ENCODE results near the gene ARHGAP28.
"Not testable (repeated sequence)": the region's sequence is repeated elsewhere in the genome, so short reads cannot be mapped to it uniquely, and the experiment has no call there.

The ARHGAP28 gene

GRCh38 chr18:6938403-6938802, 208.9 kb downstream of the ARHGAP28 start:
- not testable (repeated sequence) for H3K27ac Mint-ChIP-seq; ATAC-seq (ENCODE audit: low read depth); H3K4me3 Mint-ChIP-seq; H3K9me3 Mint-ChIP-seq; H3K27me3 Mint-ChIP-seq; DNase-seq (ENCODE audit: low spot score in 2 of 2); H3K36me3 Mint-ChIP-seq; H3K4me1 Mint-ChIP-seq

GRCh38 chr18:6939972-6940371, 210.5 kb downstream of the ARHGAP28 start:
- H3K27ac Mint-ChIP-seq, result no peak overlapping the region
- no peak for ATAC-seq (ENCODE audit: low read depth)
- H3K4me1 Mint-ChIP-seq, result no peaks in the 10 kb centered on the region
- H3K9me3 Mint-ChIP-seq, result no peaks in the 10 kb centered on the region
- no peak for DNase-seq (ENCODE audit: low spot score in 2 of 2)
- H3K36me3 Mint-ChIP-seq, result no peaks in the 10 kb centered on the region
- peaks cover 4% of the 10 kb centered on the region for H3K27me3 Mint-ChIP-seq
- no peak overlapping the region for H3K4me3 Mint-ChIP-seq

- Mint-ChIP-seq H3K4me3 (no peak overlapping the region), H3K4me1 (no peaks in the 10 kb centered on the region), H3K36me3 (no peaks in the 10 kb centered on the region), H3K27ac (no peak overlapping the region), H3K27me3 (peaks cover 4% of the 10 kb centered on the region), H3K9me3 (no peaks in the 10 kb centered on the region)
- DNase-seq (ENCODE audit: low spot score in 2 of 2), result no peak
- no peak for ATAC-seq (ENCODE audit: low read depth)
Observed at GRCh38 chr18:6940451-6940850, 210.9 kb downstream of the ARHGAP28 start.

DNA sequence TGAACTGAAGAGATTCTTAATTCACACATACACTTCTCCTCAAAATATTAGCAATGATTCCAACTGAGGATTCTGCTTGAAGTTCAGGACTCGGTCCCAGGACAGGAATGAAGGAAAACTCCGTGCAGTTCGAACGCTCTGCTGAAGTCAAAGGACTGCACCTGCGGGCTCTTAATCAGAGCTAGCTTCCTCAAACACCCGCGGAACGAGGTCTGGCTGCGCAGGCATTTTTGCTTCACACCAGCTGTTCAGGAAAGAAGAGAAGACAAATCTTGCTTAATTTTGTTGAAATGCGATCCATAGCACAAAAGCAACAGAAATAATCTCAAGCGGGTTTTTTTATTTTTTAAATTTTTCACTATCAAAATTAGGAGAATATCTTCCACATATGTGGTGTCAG, 212.5 kb downstream of the ARHGAP28 start:
- DNase-seq (ENCODE audit: low spot score in 2 of 2) (no peak), ATAC-seq (ENCODE audit: low read depth) (no peak)
- Mint-ChIP-seq H3K9me3 (peaks cover 2% of the 10 kb centered on the region), H3K36me3 (no peaks in the 10 kb centered on the region), H3K4me3 (no peak overlapping the region), H3K27me3 (peaks cover 4% of the 10 kb centered on the region), H3K4me1 (no peaks in the 10 kb centered on the region), H3K27ac (no peak overlapping the region)

DNA sequence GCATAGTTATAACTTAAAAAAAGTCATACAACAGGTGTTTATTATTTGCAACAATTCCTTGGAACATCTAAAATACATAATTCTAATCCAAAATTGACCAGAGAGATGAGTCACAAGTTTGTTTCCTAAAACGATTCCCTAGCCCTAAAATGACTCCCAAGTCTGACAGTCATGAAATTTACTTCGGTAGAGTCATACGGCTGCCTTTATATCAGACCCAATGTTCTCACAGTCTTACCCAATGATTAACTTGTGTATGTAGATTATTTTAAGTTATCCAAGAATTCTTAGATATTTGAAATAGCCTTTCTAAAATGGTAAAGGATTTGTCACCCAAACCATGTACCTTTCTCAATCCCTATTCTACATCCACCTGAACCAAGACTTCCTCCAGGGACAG, 213.2 kb downstream of the ARHGAP28 start:
- Mint-ChIP-seq H3K4me1 (no peaks in the 10 kb centered on the region), H3K9me3 (peaks cover 2% of the 10 kb centered on the region), H3K36me3 (no peaks in the 10 kb centered on the region), H3K27me3 (peaks cover 4% of the 10 kb centered on the region), H3K4me3 (no peak overlapping the region), H3K27ac (no peak overlapping the region)
- ATAC-seq (ENCODE audit: low read depth), result no peak
- DNase-seq (ENCODE audit: low spot score in 2 of 2), result no peak

DNA sequence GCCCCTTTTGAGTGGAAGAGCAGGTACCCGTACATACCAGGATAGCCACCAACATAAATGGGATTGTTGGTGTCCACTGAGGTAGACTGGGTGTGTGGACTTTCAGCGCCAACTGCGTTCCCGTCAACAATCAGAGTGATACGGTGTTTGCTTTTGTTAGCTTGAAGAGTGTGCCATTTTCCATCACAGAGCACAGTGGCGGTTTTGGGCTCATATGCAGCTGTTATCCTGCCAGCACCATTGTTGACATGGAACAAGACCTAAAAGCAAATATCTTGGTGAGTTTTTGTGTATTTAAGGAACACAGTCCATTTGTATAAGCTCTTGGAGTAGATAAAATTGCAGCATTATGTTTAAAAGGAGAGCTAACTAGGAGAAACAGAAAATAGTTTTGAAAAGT, 213.6 kb downstream of the ARHGAP28 start:
- ATAC-seq (ENCODE audit: low read depth), result no peak
- H3K4me1 Mint-ChIP-seq, result no peaks in the 10 kb centered on the region

GRCh38 chr18:6947338-6948030, 218.0 kb downstream of the ARHGAP28 start:
- no peaks in the 10 kb centered on the region for H3K36me3 Mint-ChIP-seq
- peaks cover 5% of the 10 kb centered on the region for H3K9me3 Mint-ChIP-seq
- no peak overlapping the region for H3K4me3 Mint-ChIP-seq
- DNase-seq (ENCODE audit: low spot score in 2 of 2) (no peak), ATAC-seq (ENCODE audit: low read depth) (no peak)
- H3K4me1 Mint-ChIP-seq, result no peaks in the 10 kb centered on the region
- no peak overlapping the region for H3K27ac Mint-ChIP-seq
- no peaks in the 10 kb centered on the region for H3K27me3 Mint-ChIP-seq

More for the DNA sequence above, 213.6 kb downstream of the ARHGAP28 start:
- Mint-ChIP-seq H3K9me3 (peaks cover 2% of the 10 kb centered on the region), H3K4me3 (no peak overlapping the region), H3K36me3 (no peaks in the 10 kb centered on the region), H3K27ac (no peak overlapping the region), H3K27me3 (peaks cover 2% of the 10 kb centered on the region)
- DNase-seq (ENCODE audit: low spot score in 2 of 2), result no peak

DNA sequence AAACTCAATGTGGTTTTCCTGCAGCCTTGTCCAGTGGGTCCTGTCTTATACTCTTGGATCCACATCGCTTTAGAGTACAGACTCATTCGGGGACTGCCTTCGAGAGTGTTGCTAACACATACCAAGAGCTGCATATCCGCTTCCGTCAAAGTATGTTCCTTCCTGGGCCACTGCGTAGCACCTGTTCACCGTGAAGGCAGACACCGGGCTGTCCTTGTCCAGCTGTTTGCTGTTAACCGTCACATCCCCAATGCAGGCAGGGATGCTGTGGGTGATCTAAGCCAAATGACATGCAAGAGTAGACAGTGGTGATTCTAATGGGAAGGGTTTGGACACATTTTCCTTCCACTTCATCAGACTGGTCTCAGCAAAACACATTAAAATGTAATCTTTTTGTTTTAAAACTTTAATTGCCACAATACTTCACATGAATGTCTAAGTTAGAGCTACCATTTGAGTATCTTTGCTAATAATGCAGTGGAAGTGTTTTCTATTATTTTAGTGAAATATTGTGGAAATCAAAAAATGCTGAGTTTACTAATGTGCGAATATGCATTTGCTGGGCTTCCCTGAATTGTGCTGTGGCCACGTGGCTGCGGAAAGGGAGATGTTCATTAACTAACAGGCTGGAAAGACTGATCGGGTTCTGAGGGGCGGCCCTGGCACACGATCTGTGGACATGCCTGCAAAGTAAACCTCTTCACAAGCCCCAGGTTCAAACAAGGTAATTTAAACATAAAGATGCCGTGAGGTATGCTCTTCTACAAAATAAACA, 219.0 kb downstream of the ARHGAP28 start:
- ATAC-seq (ENCODE audit: low read depth), result no peak
- Mint-ChIP-seq H3K27ac (no peak overlapping the region), H3K36me3 (no peaks in the 10 kb centered on the region), H3K4me3 (no peak overlapping the region), H3K4me1 (no peaks in the 10 kb centered on the region), H3K27me3 (no peaks in the 10 kb centered on the region), H3K9me3 (peaks cover 5% of the 10 kb centered on the region)
- DNase-seq (ENCODE audit: low spot score in 2 of 2), result no peak

- H3K36me3 Mint-ChIP-seq, result no peaks in the 10 kb centered on the region
- ATAC-seq (ENCODE audit: low read depth) (no peak), DNase-seq (ENCODE audit: low spot score in 2 of 2) (no peak)
- H3K27me3 Mint-ChIP-seq, result no peaks in the 10 kb centered on the region
- H3K9me3 Mint-ChIP-seq, result peaks cover 5% of the 10 kb centered on the region
- H3K4me3 Mint-ChIP-seq, result no peak overlapping the region
- H3K27ac Mint-ChIP-seq, result no peak overlapping the region
- no peaks in the 10 kb centered on the region for H3K4me1 Mint-ChIP-seq
Observed at GRCh38 chr18:6949800-6950586, 220.5 kb downstream of the ARHGAP28 start.

GRCh38 chr18:6950641-6951040, 221.1 kb downstream of the ARHGAP28 start:
- Mint-ChIP-seq H3K36me3 (no peaks in the 10 kb centered on the region), H3K27me3 (no peaks in the 10 kb centered on the region), H3K9me3 (peaks cover 5% of the 10 kb centered on the region), H3K27ac (no peak overlapping the region), H3K4me1 (no peaks in the 10 kb centered on the region), H3K4me3 (no peak overlapping the region)
- no peak for DNase-seq (ENCODE audit: low spot score in 2 of 2)
- no peak for ATAC-seq (ENCODE audit: low read depth)

DNA sequence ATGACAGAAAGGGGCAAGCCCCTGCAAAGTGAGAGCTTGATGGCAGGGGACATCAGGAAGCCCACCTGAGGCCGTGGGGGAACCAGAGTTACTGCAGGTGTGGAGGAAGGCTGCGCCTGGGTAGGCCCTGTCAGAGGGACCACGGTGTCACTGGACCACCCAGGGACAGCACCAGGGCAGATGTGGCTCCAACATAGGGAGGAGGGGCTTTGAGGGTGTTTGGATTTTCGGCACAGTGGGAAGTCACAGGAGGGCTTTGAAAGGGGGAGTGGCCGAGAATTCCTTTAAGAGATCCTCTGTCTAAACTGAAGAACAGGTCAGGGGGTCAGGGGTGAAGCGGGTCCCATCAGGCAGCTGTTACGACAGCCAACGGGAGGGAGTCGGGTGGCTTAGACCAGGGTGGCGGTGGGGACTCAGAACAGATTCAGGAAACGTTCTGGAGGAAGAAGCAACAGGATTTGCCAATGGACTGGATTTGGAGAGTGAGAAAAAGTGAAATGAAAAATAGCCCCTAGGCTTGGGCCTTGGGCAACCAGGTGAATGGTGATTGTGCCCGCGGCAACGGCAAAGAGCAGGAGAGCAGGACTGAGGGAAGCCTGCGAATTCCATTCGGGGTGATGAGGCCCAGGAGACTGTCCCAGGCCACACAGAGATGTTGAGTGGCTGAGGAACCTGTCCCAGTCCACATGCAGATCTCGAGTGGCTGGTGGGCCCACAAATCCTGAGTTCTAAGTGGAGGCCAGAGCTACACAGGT, 222.0 kb downstream of the ARHGAP28 start:
- ATAC-seq (ENCODE audit: low read depth) (no peak), DNase-seq (ENCODE audit: low spot score in 2 of 2) (no peak)
- Mint-ChIP-seq H3K4me3 (no peak overlapping the region), H3K4me1 (no peaks in the 10 kb centered on the region), H3K27me3 (no peaks in the 10 kb centered on the region), H3K9me3 (peaks cover 3% of the 10 kb centered on the region), H3K27ac (no peak overlapping the region), H3K36me3 (no peaks in the 10 kb centered on the region)

- H3K36me3 Mint-ChIP-seq, result no peaks in the 10 kb centered on the region
- ATAC-seq (ENCODE audit: low read depth) (no peak), DNase-seq (ENCODE audit: low spot score in 2 of 2) (no peak)
- no peak overlapping the region for H3K27ac Mint-ChIP-seq
- no peaks in the 10 kb centered on the region for H3K4me1 Mint-ChIP-seq
- no peak overlapping the region for H3K4me3 Mint-ChIP-seq
- H3K27me3 Mint-ChIP-seq, result no peaks in the 10 kb centered on the region
- H3K9me3 Mint-ChIP-seq, result peaks cover 3% of the 10 kb centered on the region
Observed at GRCh38 chr18:6954501-6954900, 225.0 kb downstream of the ARHGAP28 start.

DNA sequence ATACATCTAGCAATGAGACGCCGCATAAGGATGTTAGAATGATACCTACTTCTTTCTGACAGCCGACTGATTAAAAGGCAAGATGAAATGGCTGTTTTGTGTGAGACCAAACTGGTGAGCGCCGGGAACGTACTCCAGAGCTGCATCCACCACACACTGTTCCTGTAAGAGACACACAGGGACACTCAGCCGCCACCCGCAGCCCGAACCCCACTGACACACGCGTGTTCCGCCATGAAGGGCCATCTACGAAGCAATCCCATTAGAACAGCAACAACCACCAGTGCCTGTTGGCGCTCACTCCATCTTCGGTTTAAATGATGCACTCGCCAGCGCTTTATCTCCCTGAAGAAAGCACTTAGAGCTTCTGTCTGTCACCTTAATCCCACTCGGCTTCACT, 225.8 kb downstream of the ARHGAP28 start:
- H3K27ac Mint-ChIP-seq, result no peak overlapping the region
- no peak overlapping the region for H3K4me3 Mint-ChIP-seq
- H3K4me1 Mint-ChIP-seq, result no peaks in the 10 kb centered on the region
- DNase-seq (ENCODE audit: low spot score in 2 of 2) (no peak), ATAC-seq (ENCODE audit: low read depth) (no peak)
- peaks cover 7% of the 10 kb centered on the region for H3K9me3 Mint-ChIP-seq
- no peaks in the 10 kb centered on the region for H3K27me3 Mint-ChIP-seq
- H3K36me3 Mint-ChIP-seq, result no peaks in the 10 kb centered on the region

- Mint-ChIP-seq H3K27me3 (no peaks in the 10 kb centered on the region), H3K27ac (no peak overlapping the region), H3K4me3 (no peak overlapping the region), H3K36me3 (no peaks in the 10 kb centered on the region), H3K4me1 (no peaks in the 10 kb centered on the region), H3K9me3 (peaks cover 7% of the 10 kb centered on the region)
- no peak for DNase-seq (ENCODE audit: low spot score in 2 of 2)
- no peak for ATAC-seq (ENCODE audit: low read depth)
Observed at GRCh38 chr18:6956495-6956894, 227.0 kb downstream of the ARHGAP28 start.
